Spleen (tissue), 11 donors: Measurements from ENCODE around the gene OPCML. TPM values are rescaled to one million over a fixed set of nuclear protein-coding genes. Genes with fewer than 3 reads are reported as not detected.

ENCODE experiments used
- DNase-seq: peaks from one replicate; pipeline ENCODE4 v3.0.0-alpha.2; 2020
- H3K27ac ChIP-seq, 8 donors: fragments of 200-600 bp; sonication (generic) in 7 of 8; 1 replicate in 4 of 8; 2 replicates in 4 of 8; pipeline versions ENCODE4 v1.5.0 to v1.8.0; 2016 to 2021; ENCODE audit warnings: inconsistent platforms in 4 of 8, mild to moderate bottlenecking in 4 of 8, moderate library complexity in 1 of 8
- H3K27me3 ChIP-seq, 7 donors: fragments of 200-600 bp; sonication (generic) in 6 of 7; replicated peaks in 1 of 7; 1 replicate in 4 of 7; 2 replicates in 3 of 7; pipeline versions ENCODE4 v1.5.0 to v1.8.0; 2016 to 2021; ENCODE audit warnings: inconsistent platforms in 3 of 7, mild to moderate bottlenecking in 1 of 7
- H3K36me3 ChIP-seq, 6 donors: fragments of 200-600 bp; sonication (generic) in 5 of 6; 1 replicate in 4 of 6; 2 replicates in 2 of 6; pipeline versions ENCODE4 v1.5.0 to v1.8.0; 2016 to 2021; ENCODE audit warnings: inconsistent platforms in 2 of 6
- H3K4me1 ChIP-seq, 6 donors: fragments of 200-600 bp; sonication (generic) in 5 of 6; 1 replicate in 3 of 6; 2 replicates in 3 of 6; pipeline versions ENCODE4 v1.5.0 to v1.8.0; 2016 to 2021; ENCODE audit warnings: inconsistent platforms in 3 of 6
- H3K4me3 ChIP-seq, 8 donors: fragments of 200-600 bp; sonication (generic) in 7 of 8; 1 replicate in 4 of 8; 2 replicates in 4 of 8; pipeline versions ENCODE4 v1.5.0 to v1.8.0; 2016 to 2021; ENCODE audit warnings: inconsistent platforms in 4 of 8, mild to moderate bottlenecking in 4 of 8, moderate library complexity in 2 of 8
- H3K9me3 ChIP-seq, 8 donors: fragments of 200-600 bp; sonication (generic) in 7 of 8; 1 replicate in 4 of 8; 2 replicates in 4 of 8; pipeline versions ENCODE4 v1.5.0 to v1.8.0; 2016 to 2021; ENCODE audit warnings: inconsistent platforms in 4 of 8
- CTCF ChIP-seq, 11 experiments: fragments of 200-600 bp in 7 of 11; fragments of 450-650 bp in 4 of 11; sonication (generic) in 4 of 11; IDR thresholded peaks in 8 of 11; conservative IDR thresholded peaks in 3 of 11; 1 replicate in 7 of 11; 2 replicates in 4 of 11; pipeline versions ENCODE4 v1.4.0 to v1.8.0; 2016 to 2021; ENCODE audit warnings: antibody characterized with exemption in 11 of 11, inconsistent platforms in 4 of 11, mild to moderate bottlenecking in 1 of 11
- POLR2A ChIP-seq, 3 donors: fragments of 450-650 bp; IDR thresholded peaks; one replicate each; pipeline ENCODE4 v1.5.1; 2017; ENCODE audit warnings: antibody characterized with exemption in 3 of 3, mild to moderate bottlenecking in 1 of 3
- POLR2AphosphoS5 ChIP-seq, 3 donors: sonication (generic); formaldehyde crosslinking; IDR thresholded peaks; one replicate each; pipeline ENCODE4 v1.5.1; 2017; ENCODE audit warnings: antibody characterized with exemption in 3 of 3
- WGBS, 5 donors: extraction: QIAGEN DNeasy Blood & Tissue Kit in 3 of 5; methylation state at CpG; one replicate each; pipeline versions ENCODE4 v1.1.5 to v1.1.7; 2013 to 2018; 5-methylcytosine and 5-hydroxymethylcytosine counted together
- intact Hi-C: fragments of 100-400 bp; cut with DNase I; formaldehyde crosslinking; loops from one replicate; pipeline ENCODE4 v1.15.0; 2023; ENCODE audit warnings: low total_unique reads
- polyA plus RNA-seq, 3 donors: library from polyadenylated mRNA; stranded (reverse); fragments of 200-250 nt; gene quantifications; one replicate each; pipeline ENCODE4 v1.2.1, GENCODE V29; 2013
- total RNA-seq, 7 donors: library from RNA; depleted of rRNA in 3 of 7; stranded (reverse); fragments of >200 nt in 3 of 7; fragmentation: NEBNext Ultra II Directional in 4 of 7; extraction: Animal tissue kit (Norgen Biotek cat#: 25700) in 4 of 7; gene quantifications; one replicate each; pipeline versions ENCODE4 v1.1.0 to v1.2.1, GENCODE V29; 2016 to 2021
- donor health status: healthy with polysubstance abuse.
- donor health status: DM: no; HTN: no; CAD: no; lungs with moderate emphysema.
- donor health status: DM: no; HTN: no; CAD: no.
- donor health status: Bipolar disorder and iron deficiency.
- donor health status: healthy.
- donor health status: DM: no; HTN: no; CAD: no.
- donor health status: DM: yes; HTN: yes; CAD: no.

The OPCML gene
- total and polyA plus RNA-seq, 10 donors: 0.09 to 10.7 (median 3.1) TPM

GRCh38 chr11:132561937-132562336, 970.4 kb downstream of the OPCML start:
- DNase-seq: no peak
- no peak overlapping the region for H3K4me3 ChIP-seq
- H3K9me3 ChIP-seq: peaks cover 0 to 5% (median 0%) of the 10 kb centered on the region in 8 donors
- no peak overlapping the region for H3K27ac ChIP-seq
- H3K36me3 ChIP-seq: no peaks in the 10 kb centered on the region
- intact Hi-C loops: no loop called here
- peaks cover 0 to 6% (median 0%) of the 10 kb centered on the region in 6 donors for H3K4me1 ChIP-seq
- no peaks in the 10 kb centered on the region for H3K27me3 ChIP-seq
- 61 to 83% (median 68%) methylated on average over 2 of the region's 2 CpGs for WGBS, 5 donors
- no peak for TF ChIP-seq CTCF (IDR thresholded peaks at IDR 0.05 in 8 of 11, conservative IDR thresholded peaks at IDR 0.05 in 3 of 11)
- TF ChIP-seq POLR2AphosphoS5 (IDR thresholded peaks at IDR 0.05): no peak
- TF ChIP-seq POLR2A (IDR thresholded peaks at IDR 0.05): no peak

GRCh38 chr11:132559331-132560036, 972.8 kb downstream of the OPCML start:
- Histone ChIP-seq H3K27ac (peak overlapping the region in 2 of 8 donors; percentile 26 to 29), H3K27me3 (no peaks in the 10 kb centered on the region), H3K36me3 (no peaks in the 10 kb centered on the region), H3K9me3 (peaks cover 0 to 8% (median 0%) of the 10 kb centered on the region in 8 donors), H3K4me3 (no peak overlapping the region), H3K4me1 (peaks cover 0 to 6% (median 0%) of the 10 kb centered on the region in 6 donors)
- intact Hi-C loops: no loop called here
- no peak for DNase-seq
- TF ChIP-seq POLR2A (IDR thresholded peaks at IDR 0.05): no peak
- peak in 4 of 11 experiments; percentile 13 to 40 (median 25) for TF ChIP-seq CTCF (IDR thresholded peaks at IDR 0.05 in 8 of 11, conservative IDR thresholded peaks at IDR 0.05 in 3 of 11)
- WGBS, 5 donors: 23 to 29% (median 26%) methylated on average over 5 of the region's 5 CpGs

- Histone ChIP-seq H3K27me3 (no peaks in the 10 kb centered on the region), H3K4me1 (peaks cover 0 to 5% (median 0%) of the 10 kb centered on the region in 6 donors), H3K9me3 (peaks cover 0 to 20% (median 2%) of the 10 kb centered on the region in 8 donors), H3K36me3 (no peaks in the 10 kb centered on the region), H3K27ac (no peak overlapping the region), H3K4me3 (no peak overlapping the region)
- intact Hi-C loops: no loop called here
- no peak for DNase-seq
- TF ChIP-seq POLR2AphosphoS5 (IDR thresholded peaks at IDR 0.05): no peak
- no peak for TF ChIP-seq CTCF (IDR thresholded peaks at IDR 0.05 in 8 of 11, conservative IDR thresholded peaks at IDR 0.05 in 3 of 11)
- no peak for TF ChIP-seq POLR2A (IDR thresholded peaks at IDR 0.05)
- WGBS, 5 donors: 21 to 41% (median 31%) methylated on average over 2 of the region's 2 CpGs
These were observed 976.0 kb downstream of the OPCML start for GRCh38 chr11:132556316-132556715.

- H3K36me3 ChIP-seq: no peaks in the 10 kb centered on the region
- H3K9me3 ChIP-seq: peaks cover 0 to 27% (median 3%) of the 10 kb centered on the region in 8 donors
- TF ChIP-seq POLR2A (IDR thresholded peaks at IDR 0.05) (no peak), CTCF (IDR thresholded peaks at IDR 0.05 in 8 of 11, conservative IDR thresholded peaks at IDR 0.05 in 3 of 11) (no peak), POLR2AphosphoS5 (IDR thresholded peaks at IDR 0.05) (no peak)
- H3K4me3 ChIP-seq: no peak overlapping the region
- H3K27ac ChIP-seq: no peak overlapping the region
- WGBS, 5 donors: 90 to 93% (median 91%) methylated on average over 3 of the region's 3 CpGs
- no peaks in the 10 kb centered on the region for H3K27me3 ChIP-seq
- DNase-seq: no peak
- peaks cover 0 to 5% (median 0%) of the 10 kb centered on the region in 6 donors for H3K4me1 ChIP-seq
- intact Hi-C loops: no loop called here
These were observed 976.7 kb downstream of the OPCML start for GRCh38 chr11:132555617-132556016.
